NCI-H82 treated with DMSO at 0.1 percent for 48 hours (cell line): ENCODE measurements around the gene LTB4R2.
"Not testable (repeated sequence)": the region's sequence is repeated elsewhere in the genome, so short reads cannot be mapped to it uniquely, and the experiment has no call there.

ENCODE experiments used
- DNase-seq: peaks from one replicate; lab custom pipeline; 2025; ENCODE audit not compliant: unreplicated experiment; lab: John Stamatoyannopoulos, UW

The LTB4R2 gene

DNA sequence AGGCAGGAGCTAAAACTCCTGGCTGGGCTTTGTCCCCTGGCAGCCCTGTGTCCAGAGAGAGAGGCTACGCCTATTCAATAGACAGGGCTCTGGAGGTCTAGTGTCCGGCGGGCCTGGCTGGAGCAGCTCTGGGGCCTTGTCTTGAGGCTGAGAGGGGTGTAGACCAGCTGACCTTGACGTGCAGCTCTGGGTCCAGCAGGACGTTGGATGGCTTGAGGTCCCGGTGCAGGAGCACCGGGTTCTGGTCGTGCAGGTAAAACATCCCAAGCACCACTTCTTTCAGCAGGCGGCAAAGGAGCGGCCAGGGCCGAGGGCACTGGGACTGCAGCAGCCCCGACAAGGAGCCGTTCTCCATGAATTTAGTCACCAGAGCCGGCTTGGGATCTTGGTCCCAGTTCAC lies 28.9 kb downstream of the LTB4R2 start:
- no peak for DNase-seq

DNA sequence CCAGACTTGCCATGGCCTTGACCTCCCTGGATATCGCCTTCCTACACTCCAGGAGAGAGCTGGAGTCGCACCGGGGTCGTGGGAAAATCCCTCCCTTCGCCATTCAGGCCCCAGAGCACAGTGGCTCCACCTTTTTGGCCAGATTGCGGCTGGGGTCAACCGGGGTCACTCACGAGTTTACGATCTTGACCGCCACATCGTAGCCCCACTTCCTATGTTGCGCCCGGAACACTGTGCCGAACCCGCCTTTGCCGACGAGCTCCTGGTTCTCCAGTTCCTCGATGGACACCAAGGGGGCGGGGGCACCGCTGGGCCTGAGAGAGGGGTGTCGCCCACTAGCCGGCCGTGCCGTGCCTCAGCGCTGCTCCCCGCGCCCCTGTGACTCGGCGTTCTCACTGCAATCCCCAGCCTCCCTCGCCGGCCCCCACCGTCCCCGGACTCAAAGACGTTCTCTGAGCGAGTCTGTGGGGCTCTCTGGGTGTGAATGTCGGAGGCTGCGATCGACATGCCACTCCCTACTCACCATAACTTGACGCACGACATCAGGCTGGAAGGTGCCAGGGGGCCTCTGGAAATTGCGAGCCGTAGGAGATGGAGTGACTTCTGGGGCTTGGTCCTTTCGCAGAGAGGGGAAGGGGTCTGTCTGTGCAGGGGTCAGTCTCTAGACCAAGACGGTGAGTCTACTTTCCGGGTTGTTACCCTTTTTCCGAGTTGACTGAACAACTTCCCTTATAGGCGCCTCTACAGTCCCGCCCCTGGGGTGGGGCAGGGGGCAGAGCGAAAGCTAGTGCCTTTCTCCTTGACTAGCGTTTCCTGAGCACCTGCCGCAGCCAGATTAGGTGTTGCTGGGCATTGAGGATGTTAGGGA lies 29.6 kb downstream of the LTB4R2 start, which contains the start of gene RIPK3:
TSS of gene RIPK3 (minus strand) at position 708 of the 868 bp plus-strand sequence. CDS start at position 543, 165 bp downstream.
- no peak for DNase-seq

DNA sequence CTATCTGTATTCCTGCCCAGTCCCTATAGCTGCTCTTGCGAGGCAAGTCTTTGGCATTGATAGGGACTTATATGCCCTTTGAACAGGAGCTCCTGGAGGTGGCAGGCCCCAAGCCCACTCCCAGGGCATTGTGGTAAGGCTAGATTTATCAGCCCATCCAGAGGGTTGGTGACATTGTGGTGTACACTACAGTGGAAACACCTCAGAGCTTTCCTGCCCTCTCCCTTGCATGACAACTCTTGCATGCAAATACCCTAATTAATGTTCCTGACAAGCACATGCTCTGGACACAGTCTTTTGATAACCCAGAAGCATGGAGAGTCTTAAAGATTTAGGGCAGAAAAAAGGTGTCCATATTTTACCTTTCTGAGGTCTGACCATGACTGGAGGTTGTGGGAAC lies 30.7 kb downstream of the LTB4R2 start:
- DNase-seq = no peak

DNA sequence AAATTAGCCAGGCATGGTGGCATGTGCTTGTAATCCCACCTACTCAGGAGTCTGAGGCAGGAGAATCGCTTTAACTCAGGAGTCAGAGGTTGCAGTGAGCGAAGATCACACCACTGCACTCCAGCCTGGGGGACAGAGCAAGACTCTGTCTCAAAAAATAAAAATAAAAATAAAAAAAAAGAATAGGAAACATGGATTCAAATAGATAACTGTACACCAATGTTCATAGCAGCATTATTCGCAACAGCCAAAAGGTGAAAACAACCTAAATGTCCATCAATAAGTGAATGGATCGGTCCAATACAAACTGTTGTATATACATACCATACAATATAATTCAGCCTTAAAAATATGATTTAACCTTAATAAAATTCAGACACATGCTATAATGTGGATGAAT lies 32.9 kb downstream of the LTB4R2 start:
- no peak for DNase-seq

DNA sequence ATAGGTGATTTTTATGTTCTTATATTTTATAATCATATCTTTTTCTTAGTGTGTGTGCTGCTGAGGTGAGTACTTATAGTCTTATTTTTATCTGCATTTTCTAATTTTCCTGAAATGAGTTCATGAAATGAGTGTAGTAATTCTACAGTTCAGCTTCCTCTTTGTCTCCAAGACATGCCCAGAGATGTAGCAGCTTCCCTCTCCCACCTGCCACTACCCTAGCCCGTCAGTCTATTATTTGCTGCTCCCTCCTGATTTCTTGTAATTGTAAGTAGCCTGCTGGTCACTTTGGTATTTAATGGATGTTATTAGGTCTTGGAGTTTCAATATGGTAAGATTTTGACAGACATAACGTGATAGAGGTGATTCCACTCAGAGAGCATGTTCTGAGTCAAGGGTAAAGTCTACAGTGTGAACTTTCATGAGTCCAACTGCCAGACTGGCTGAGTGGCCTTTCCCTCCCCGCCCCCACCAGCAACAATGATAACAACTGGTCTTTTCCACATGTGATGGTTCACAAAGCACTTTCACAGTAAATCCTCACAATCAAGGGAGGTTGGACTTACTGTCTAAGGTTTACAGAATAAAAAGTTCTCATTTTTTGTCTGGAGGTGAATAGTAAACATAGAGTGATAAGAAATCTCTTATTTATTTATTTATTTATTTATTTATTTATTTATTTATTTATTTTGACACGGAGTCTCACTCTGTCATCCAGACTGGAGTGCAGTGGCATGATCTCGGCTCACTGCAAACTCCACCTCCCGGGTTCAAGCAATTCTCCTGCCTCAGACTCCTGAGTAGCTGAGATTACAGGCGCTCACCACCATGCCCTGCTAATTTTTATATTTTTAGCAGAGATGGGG lies 34.1 kb downstream of the LTB4R2 start:
- no peak for DNase-seq

DNA sequence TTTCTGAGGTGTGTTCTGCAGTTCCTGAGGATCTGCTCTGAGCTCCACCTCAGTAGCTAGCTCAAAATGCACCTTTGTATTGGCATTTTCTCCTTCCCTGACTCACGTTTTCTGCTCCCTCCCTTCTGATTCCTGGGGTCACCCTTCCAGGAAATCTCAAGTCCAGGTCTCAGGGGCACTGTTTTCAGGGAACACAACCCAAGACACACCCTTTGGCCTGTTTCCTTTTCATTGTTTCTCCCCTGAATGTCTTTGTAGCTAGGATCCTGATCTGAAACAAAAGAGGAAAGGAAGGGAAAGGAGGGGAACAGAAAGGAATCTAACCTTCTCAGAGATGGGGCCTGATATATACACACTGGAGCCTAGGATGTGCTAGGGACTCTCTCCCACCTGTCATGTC lies 37.2 kb downstream of the LTB4R2 start:
- DNase-seq = no peak

DNA sequence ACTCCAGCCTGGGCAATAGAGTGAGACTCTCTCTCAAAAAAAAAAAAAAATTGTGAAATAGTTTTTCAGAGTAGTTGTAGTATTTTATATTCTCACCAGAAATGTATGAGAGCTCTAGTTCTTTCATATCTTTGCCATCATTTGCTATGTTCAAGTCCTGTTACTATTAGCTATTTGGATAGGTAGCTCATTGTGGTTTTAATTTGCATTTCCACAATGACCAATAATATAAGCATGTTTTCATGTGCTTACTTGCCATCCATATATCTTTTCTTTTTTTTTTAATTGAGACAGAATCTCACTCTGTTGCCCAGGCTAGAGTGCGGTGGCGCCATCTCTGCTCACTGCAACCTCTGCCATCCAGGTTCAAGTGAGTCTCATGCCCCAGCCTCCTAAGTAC lies 38.2 kb downstream of the LTB4R2 start:
- DNase-seq = no peak

DNA sequence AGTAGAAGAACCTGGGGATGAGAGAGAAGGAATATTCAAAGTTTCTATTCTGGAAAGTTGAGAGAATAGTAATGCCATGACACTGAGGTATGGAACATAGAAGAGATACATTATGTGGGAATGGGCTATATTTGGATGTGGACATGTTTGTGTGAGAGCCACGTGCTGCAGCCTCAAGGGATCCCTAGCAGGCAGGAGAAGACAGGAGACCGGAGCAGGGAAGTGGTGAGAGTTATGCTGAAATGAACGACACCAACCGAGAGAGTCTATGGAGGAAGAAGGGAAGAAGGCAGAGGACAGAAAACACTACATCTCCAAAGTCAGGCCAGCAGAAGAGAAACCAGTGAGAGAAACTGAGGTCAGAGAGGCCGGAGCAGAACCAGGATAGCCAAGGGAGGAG lies 39.8 kb downstream of the LTB4R2 start:
- DNase-seq = no peak

DNA sequence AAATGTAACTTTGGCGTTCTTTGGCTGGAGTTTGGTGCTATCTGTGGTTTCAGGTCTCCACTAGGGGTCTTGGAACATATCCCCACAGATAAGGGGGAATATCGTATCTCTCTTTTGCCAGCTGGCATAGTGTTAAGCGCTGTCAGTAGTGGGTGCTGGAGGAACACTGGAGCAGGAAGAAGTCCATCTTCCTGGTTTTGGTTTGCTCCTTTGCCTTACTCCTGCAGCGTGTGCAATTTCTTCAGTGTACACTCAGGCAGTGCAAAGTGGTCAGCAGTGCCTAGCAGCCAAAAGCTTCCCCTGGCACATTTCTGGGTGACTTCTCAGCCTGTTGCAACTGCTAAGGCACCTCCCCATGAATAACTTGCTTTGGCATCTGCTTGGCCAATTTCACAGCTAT lies 41.6 kb downstream of the LTB4R2 start:
- DNase-seq = no peak

DNA sequence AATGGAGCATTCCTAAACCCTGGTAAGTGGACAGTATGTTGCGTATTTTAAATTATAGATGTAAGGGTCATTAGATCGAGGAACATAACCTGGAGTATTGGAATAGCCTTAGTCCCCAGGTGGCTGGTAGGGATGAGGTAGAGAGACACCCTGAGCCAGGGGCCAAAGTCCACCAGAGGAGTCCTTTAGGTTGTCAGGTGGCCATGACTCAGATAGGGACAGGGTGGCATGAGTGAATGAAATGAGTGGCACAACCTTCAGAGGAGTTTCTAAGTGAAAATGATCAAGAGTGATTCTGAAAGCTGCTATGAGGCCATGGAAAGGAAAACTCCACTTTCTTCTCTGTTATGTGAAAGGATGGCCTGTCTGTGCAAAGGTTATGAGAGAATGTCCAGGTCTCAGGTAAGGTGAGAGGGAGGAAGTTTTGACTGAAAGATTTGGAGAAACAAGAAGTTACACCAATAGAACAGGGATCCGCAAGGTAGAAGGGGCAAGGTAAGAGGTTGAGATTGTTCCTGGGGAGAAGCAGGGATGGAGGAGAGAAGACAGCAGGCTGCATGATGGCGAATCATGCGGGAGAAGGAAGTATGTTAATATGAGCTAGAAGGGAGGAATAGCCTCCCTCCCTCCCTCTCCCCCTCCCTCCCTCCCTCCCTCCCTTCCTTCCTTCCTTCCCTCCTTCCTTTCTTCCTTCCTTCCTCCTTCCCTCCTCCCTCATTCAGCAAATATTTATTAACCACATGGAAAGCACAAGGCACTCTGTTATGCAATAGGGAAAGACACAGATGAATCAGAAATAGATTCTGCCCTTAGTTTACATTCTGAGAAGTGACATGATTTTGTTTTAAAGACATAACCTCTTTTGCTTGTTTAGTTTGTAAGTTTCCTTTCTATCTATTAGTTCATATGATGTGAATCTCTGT lies 43.9 kb downstream of the LTB4R2 start:
- DNase-seq = no peak

DNA sequence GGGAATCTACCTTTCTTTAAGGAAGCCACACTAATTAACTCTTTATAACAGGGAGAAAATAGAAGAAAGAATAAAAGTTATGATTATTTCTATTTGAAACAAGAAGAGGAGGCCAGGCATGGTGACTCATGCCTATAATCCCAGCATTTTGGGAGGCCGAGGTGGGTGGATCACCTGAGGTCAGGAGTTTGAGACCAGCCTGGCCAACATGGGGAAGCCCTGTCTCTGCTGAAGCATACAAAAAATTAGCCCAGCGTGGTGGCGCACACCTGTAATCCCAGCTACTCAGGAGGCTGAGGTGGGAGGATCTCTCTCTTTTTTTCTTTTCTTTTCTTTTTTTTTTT lies 44.5 kb downstream of the LTB4R2 start:
- not testable (repeated sequence) for DNase-seq

DNA sequence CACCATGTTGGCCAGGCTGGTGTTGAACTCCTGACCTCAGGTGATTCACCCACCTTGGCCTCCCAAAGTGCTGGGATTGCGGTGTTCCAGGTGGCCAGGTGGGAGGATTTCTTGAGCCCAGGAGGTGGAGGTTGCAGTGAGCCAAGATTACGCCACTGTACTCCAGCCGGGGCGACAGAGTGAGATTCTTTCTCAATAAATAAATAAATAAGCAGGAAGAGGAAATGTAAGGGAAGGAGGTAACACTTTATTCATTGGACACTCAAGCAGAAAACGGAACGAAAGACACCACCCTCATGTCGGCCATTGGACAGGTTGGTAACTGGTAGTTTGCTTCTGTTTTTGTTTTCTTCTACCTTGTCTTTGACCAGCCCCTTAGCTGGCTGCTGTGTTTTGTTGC lies 45.1 kb downstream of the LTB4R2 start:
- DNase-seq = no peak

DNA sequence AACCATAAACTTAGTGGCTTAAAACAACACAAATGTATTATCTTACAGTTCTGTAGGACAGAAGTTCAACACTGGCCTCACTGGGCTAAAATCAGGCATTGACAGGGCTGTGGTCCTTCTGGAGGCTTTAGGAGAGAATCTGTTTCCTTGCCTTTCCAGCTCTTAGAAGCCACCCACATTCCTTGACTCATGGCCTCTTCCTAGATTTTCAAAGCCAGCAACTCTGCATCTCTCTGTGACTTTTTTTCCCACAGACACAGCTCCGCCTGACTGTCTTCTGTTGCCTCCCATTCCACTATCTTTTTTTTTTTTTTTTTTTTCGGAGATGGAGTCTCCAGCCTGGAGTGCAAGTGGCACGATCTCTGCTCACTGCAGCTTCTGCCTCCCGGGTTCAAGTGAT lies 46.3 kb downstream of the LTB4R2 start:
- DNase-seq = no peak

DNA sequence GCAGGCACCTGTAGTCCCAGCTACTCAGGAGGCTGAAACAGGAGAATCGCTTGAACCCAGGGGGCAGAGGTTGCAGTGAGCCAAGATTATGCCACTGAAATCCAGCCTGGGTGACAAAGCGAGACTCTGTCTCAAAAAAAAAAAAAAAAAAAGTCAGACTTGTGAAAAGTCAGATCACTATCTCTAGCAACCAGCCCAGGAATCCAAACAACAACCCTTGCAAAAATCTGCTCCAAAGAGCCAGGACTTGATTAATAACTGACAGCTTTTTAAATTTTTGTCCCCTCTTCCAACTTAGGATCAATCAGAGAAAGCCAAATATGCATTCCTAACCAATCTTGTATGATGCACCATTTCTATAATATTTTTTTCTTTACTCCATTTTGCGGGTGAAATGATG lies 50.3 kb downstream of the LTB4R2 start:
- DNase-seq = no peak

DNA sequence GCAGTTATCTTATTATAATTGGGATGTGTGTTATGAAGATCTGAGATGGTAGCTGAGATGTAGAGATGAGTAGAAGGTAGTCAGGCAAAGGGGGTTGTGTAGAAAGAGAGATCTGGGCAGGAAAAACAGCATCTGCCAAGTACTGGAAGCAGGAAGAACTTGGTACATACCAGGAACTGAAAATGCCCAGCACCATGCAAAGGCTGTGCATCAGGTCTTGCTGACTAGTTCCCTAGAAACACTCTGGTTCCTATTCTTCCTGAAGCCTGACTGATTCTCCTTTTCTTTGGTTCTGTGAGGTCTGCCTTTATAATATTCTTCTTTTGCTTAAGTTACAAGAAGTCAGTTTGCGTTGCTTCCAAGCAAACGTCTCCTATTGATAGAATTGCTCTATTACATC lies 51.4 kb downstream of the LTB4R2 start:
- no peak for DNase-seq
